ENCODE measurements around the gene CACNA1D. TPM values are rescaled to one million over a fixed set of nuclear protein-coding genes. Genes with fewer than 3 reads are reported as not detected.

Gene CACNA1D
- total RNA-seq, 3 donors from 2014 or later: 0.96 to 50.3 (median 32.1) TPM

DNA sequence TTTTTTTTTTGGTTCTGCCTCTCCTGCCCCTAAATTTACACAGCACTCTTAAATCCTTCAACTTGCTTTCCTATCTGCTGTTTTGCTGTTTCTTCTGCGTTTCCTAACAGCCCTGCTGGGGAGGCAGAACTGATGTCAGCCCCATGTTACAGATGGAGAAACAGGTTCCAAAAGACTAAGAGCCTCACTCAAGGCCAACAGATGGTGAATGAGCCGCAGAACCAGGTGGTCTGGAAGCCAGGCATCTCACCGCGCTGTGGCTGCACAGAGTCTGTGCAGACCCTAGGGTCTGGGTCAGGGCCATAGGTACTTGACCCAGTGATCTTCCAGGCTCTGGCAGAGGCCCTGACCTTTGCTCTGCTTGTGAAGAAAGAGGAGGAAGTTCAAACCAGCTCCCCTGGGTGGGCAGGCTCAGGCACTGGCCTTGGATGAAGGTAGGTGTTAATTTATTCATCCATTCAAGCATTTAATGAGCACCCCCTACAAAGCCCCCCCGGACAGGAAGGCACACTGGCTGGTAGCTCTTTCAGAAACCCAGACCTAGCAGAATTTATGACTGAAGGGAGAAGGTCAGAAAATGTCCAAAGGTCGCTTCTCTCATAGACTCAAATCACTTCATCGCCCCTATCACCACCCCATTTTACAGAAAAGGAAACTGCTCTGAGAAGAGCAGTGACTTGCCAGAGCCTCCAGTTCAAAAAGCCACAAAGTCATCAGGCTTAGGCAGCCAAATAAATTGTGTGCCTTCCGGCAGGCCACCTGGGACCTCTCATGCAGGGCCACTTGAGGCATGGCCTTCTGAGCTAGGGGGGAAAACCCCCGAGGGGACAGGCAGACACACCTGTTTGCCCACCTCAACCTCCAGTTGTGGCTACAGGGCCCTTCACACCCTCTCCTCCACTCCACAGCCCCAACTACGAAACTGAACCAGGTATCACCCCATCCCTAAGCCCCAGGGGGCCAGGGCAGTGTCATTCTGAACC, 349.1 kb downstream of the CACNA1D start:
- intact Hi-C loops (cut with DNase I; ENCODE audit: low total_unique reads): no loop called here
- no peak for DNase-seq (ENCODE audit: low spot score in 2 of 2)
- TF ChIP-seq POLR2A (IDR thresholded peaks at IDR 0.05) (no peak), POLR2AphosphoS5 (IDR thresholded peaks at IDR 0.05) (no peak)
- TF ChIP-seq, protein P1, sequence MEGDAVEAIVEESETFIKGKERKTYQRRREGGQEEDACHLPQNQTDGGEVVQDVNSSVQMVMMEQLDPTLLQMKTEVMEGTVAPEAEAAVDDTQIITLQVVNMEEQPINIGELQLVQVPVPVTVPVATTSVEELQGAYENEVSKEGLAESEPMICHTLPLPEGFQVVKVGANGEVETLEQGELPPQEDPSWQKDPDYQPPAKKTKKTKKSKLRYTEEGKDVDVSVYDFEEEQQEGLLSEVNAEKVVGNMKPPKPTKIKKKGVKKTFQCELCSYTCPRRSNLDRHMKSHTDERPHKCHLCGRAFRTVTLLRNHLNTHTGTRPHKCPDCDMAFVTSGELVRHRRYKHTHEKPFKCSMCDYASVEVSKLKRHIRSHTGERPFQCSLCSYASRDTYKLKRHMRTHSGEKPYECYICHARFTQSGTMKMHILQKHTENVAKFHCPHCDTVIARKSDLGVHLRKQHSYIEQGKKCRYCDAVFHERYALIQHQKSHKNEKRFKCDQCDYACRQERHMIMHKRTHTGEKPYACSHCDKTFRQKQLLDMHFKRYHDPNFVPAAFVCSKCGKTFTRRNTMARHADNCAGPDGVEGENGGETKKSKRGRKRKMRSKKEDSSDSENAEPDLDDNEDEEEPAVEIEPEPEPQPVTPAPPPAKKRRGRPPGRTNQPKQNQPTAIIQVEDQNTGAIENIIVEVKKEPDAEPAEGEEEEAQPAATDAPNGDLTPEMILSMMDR (IDR thresholded peaks at IDR 0.05): no peak
- H3K4me1 ChIP-seq: peaks cover 8 to 27% of the 10 kb centered on the region in 2 donors
- no peaks in the 10 kb centered on the region for H3K9me3 ChIP-seq
- H3K36me3 ChIP-seq: no peaks in the 10 kb centered on the region
- peak overlapping the region; percentile 87 to 97 for H3K27ac ChIP-seq
- no peaks in the 10 kb centered on the region for H3K27me3 ChIP-seq
- peak overlapping the region in 1 of 3 donors; percentile 71 for H3K4me3 ChIP-seq

DNA sequence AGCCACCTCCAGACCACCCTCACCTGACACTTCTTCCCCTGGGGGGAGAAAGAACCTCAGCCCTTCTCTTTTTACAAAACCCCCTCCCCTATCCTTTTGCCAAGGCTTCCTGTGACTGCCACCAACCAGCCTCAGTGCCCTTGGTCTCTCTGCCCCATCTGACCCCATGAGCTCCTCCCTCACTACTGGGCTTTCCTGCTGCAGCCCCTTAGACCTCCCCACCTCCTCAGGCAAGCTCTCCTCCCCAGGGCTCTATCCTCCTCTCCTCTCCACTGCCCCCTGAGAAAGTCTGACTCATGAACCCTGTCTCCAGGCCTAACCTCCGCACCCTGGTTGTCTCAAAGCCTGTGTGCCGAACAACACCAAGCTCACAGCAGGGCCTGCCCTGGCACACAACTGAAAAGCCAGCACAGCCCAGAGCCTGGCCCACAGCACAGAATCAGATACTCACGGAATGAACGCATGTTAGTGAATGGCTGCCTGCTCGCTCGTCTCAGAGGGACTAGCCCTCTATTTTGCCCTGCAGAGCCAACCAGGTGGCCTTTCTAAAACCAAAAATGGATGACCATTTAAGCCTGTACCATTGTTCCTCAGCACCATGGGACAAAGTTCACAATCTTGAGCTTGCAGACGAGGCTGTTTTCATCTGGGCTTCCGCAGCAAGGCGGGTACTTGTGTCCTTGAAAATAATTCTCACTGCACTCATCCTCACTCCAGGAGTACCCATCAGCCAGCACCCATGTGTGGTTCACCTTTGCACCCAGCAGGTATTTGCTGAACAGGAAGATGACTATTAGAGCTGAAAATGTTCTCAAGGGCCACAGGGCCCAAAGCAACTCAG, 350.1 kb downstream of the CACNA1D start:
- Histone ChIP-seq H3K36me3 (no peaks in the 10 kb centered on the region), H3K4me3 (peak overlapping the region in 2 of 3 donors; percentile 71 to 81)
- TF ChIP-seq POLR2A (IDR thresholded peaks at IDR 0.05) (no peak), POLR2AphosphoS5 (IDR thresholded peaks at IDR 0.05) (no peak)
- TF ChIP-seq, protein P1 (IDR thresholded peaks at IDR 0.05): no peak

DNA sequence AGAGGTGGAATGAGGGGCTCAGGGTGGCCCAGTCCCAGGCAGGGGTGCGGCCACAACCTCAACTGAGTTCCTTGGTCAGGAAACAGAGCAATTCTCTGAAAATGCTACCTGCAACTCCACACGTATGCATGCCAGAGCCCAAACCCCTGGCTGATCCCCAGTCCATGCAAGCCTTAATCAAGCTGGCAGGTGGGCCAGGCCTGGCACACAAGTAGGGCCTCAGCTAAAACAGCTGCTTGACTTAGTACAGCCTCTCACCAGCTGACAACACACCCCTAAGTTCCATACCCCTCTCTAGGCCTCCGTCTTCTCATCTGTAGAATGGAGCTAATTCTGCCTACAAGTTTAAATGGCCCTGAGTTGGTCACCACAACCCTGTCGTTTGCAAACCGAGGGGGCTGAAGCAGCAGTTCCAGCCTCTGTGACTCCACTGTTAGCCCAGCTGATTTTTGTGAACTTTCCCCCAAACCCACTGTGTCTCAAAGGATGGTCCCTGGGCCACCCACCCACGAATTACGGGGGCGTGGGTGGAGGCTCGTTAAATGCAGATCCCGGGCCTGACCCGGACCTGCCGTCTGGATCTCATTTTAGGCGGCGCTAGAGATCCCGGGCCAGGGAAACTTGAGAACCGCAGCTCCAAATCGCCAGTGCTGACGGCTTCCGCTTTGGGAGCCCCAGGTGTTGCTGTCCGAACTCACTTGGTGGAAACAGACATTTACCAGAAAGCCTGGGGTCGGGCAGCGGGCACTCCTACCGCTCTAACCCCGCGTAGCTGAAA, 350.9 kb downstream of the CACNA1D start:
- DNase-seq (ENCODE audit: low spot score in 2 of 2): peak; percentile 52 to 71
- H3K27ac ChIP-seq: peak overlapping the region; percentile 87 to 97
- TF ChIP-seq POLR2A (IDR thresholded peaks at IDR 0.05): no peak
- TF ChIP-seq, protein P1 (IDR thresholded peaks at IDR 0.05): peak in 2 of 3 donors; percentile 27 to 31
- H3K27me3 ChIP-seq: no peaks in the 10 kb centered on the region
- peak overlapping the region; percentile 55 to 81 (median 71) for H3K4me3 ChIP-seq
- H3K4me1 ChIP-seq: peaks cover 8 to 27% of the 10 kb centered on the region in 2 donors
- no peaks in the 10 kb centered on the region for H3K36me3 ChIP-seq
- intact Hi-C loops (cut with DNase I; ENCODE audit: low total_unique reads): no loop called here
- H3K9me3 ChIP-seq: no peaks in the 10 kb centered on the region

More for the DNA sequence above, 350.1 kb downstream of the CACNA1D start:
- Histone ChIP-seq H3K9me3 (no peaks in the 10 kb centered on the region), H3K4me1 (peaks cover 8 to 27% of the 10 kb centered on the region in 2 donors), H3K27me3 (no peaks in the 10 kb centered on the region), H3K27ac (peak overlapping the region; percentile 87 to 97)
- intact Hi-C loops (cut with DNase I; ENCODE audit: low total_unique reads): no loop called here
- no peak for DNase-seq (ENCODE audit: low spot score in 2 of 2)

DNA sequence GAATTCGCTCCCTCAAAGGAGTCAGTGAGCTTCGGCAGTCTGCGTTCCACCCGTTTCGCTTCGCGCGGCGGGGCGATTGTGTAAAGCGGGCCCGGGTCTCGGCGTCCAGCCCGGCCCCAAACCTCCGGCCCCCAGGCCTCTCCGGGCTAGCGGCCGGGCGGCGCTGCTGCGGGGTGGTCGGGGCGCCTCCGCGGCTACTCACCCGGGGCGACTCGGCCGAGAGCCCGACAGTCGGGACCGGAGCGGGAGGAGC, 351.4 kb downstream of the CACNA1D start:
- Histone ChIP-seq H3K27me3 (no peaks in the 10 kb centered on the region), H3K9me3 (no peaks in the 10 kb centered on the region), H3K27ac (peak overlapping the region; percentile 87 to 97), H3K4me1 (peaks cover 8 to 27% of the 10 kb centered on the region in 2 donors), H3K36me3 (no peaks in the 10 kb centered on the region), H3K4me3 (peak overlapping the region; percentile 55 to 81 (median 71))
- intact Hi-C loops (cut with DNase I; ENCODE audit: low total_unique reads): no loop called here
- DNase-seq (ENCODE audit: low spot score in 2 of 2): no peak
- TF ChIP-seq POLR2A (IDR thresholded peaks at IDR 0.05): no peak
- TF ChIP-seq, protein P1 (IDR thresholded peaks at IDR 0.05): no peak
- TF ChIP-seq POLR2AphosphoS5 (IDR thresholded peaks at IDR 0.05): no peak
